HL-60/S4 treated with phorbol 12-myristate 13-acetate at 8.2 ng/mL for 4 days and 3 days (cell line): Measurements from ENCODE around the gene CRB1.
"Not testable (repeated sequence)": the region's sequence is repeated elsewhere in the genome, so short reads cannot be mapped to it uniquely, and the experiment has no call there.

Source experiments
- in situ Hi-C: fragments of 300-500 bp; cut with MboI; formaldehyde crosslinking; loops from 2 replicates; pipeline ENCODE4 v1.15.0; 2022; ENCODE audit warnings: low sequenced_read_pairs

Gene CRB1

DNA sequence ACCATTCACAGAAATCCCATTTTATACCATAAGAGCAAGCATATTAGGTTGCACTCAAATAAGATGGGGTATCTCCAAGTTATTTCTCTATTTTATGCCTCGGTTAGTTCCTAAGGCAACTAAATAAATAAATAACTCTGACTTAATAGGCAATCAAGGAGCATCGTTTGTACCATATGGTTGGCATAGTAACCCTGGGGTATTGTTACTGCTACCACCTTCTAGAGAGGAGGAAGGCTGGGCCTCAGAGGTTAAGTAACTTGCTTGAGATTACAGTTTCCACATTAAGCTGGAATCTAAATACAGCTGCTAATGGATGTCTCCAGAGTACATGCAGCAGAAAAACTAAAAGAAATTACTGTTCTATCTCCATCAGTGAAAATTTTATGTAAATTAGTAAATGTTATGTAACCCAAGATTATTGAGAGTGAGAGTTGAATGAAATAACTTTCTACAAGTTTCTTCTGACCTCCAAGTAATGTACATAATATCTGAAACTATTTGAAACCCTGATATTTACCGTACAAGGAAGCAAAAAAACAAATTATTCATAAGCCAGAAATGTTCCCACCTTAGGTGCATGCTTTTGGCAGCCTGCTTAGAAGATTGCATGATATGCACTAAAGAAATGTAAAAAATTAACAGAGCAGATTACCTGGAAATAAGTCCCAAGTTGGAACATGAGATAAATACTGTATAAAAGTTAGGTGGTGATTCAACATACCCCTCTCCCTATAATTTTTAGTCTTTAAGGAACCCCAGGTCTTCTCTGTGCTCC lies 127.0 kb downstream of the CRB1 start:
- in situ Hi-C loops, result no loop called here

DNA sequence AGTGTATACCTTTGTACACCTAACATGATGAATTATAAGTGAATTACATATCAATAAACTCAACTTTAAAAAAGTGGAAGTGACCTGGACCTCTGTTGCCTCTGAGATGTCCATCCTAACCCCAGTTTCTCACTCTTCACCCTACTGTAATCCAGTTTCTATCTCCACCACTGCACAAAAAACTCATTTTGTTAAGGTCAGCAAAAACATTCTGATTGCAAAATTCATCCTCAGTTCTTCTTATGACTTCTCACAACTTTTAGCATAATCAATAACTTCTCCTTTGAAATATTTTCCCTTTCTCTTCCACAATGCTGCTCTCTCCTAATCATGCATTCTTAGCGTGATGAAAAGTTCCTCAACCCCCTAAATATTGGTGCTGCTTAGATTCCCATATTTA lies 129.8 kb downstream of the CRB1 start:
- in situ Hi-C loops, result no loop called here

DNA sequence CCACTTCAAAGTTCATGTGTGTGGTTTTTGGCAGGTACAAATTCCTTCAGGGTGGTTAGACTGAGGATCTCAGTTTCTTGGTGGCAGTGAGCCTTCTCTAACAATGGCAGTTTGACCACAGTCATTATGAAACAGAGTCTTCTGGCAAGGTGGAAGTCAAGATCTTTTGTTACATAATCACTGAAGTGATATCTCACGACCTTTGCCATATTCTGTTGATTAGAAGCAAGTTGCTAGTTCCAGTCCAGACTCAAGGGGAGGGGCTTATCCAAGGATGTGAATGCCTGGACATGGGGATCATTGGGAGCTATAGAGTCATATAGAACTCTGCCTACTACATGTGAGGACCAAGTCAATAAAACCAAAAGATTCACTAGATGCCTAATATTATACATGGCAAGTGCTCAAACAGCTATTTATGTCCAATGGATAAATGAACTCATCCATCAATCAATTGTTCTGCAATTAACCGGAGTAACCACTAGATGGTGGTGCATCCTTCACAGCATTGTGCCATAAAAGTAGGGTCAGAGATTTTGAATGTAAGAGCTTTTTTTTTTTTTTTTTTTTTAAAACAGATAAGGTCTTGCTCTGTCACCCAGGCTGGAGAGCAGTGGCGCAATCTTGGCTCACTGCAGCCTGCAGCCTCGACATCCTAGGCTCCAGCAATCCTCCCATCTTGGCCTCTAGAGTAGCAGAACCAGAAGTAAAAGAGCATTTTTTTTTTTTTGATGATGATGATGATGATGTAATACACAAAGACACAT lies 131.9 kb downstream of the CRB1 start:
- in situ Hi-C loops, result no loop called here

DNA sequence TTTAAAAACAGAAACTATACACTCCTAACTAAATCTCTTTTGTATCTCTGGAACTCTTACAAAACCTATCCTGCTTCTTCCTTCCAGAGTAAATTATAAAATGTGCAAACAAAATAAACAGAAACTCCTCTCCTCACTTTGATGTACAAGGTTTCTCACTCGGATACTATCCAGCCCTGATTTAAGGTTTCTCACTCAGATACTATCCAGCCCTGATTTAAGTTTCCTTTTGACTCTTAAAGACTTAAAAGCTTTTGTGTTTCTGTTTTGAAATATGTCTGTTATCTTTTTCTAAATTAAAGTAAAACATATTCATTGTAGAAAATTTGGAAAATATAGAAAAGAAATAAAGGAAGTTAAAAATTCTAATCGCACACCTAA lies 132.5 kb downstream of the CRB1 start:
- in situ Hi-C loops, result no loop called here

DNA sequence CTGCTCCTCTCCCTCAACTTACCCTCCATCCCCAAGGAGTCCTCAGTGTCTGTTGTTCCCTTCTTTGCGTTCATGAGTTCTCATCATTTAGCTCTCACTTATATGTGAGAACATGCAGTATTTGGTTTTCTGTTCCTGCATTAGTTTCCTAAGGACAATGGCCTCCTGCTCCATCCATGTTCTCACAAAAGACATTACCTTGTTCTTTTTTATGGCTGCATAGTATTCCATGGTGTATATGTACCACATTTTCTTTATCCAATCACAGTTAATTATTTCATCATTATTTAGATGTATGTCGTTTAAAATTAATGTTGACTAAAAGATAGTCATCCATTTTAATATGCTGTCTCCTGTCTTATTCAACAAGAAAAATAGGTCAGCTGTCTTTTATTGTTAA lies 134.1 kb downstream of the CRB1 start:
- in situ Hi-C loops, result no loop called here

DNA sequence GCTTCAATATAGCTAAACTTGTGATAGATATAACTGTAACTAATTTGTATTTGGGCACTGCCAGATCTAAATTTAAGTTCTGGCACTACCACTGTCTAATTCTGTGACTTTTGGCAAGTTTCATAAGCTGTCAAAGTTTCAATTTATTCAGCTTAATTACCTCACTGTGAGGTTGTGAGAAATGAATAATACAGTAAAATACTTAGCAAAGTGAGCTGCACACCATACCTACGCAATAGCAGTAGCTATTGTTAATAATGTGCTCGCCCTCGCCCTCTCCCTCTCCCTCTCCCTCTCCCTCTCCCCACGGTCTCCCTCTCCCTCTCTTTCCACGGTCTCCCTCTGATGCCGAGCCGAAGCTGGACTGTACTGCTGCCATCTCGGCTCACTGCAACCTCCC lies 136.7 kb downstream of the CRB1 start:
- in situ Hi-C loops, result not testable (repeated sequence)

DNA sequence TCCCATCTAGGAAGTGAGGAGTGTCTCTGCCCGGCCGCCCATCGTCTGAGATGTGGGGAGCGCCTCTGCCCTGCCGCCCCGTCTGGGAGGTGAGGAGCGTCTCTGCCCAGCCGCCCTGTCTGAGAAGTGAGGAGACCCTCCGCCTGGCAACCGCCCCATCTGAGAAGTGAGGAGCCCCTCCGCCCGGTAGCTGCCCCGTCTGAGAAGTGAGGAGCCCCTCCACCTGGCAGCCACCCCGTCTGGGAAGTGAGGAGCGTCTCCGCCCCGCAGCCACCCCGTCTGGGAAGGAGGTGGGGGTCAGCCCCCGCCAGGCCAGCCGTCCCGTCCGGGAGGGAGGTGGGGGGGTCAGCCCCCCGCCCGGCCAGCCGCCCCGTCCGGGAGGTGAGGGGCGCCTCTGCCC lies 137.6 kb downstream of the CRB1 start:
- in situ Hi-C loops, result not testable (repeated sequence)

DNA sequence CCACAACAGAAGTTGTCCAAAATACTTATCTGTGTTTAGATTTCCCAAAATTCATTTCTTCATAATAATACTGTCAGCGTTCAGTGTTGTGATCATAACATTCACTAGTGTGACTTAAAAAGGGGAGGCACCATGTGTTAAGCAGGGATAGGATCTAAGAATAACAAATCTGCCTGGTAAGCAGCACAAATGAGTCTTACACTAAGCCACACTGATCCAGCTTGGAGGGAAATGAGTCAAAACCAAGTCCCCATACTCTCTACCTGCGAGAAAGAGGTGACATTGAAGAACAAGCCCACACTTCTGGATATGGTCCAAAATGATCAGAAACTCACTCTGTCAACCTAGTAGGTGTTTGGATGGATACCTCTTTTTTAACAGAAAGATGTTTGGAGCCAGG lies 145.5 kb downstream of the CRB1 start:
- in situ Hi-C loops, result no loop called here

DNA sequence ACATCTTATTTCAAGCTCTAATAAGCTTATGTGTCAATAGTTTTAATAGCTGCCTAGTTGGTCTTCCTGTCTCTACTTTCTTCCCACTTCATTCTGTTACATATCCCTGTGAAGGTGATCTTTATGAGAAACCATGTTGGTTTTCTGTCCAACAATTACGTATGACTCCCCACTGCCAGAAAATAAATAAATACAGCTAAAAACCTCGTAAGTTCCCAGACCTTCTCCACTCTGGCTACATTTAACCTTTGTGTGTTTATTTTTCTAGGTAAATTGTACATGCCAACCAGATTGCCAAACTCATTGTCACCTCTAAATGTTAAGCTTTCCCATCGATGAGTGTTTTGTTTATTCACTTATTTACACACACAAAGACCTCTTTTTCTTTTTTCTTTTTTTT lies 147.2 kb downstream of the CRB1 start:
- in situ Hi-C loops, result no loop called here

DNA sequence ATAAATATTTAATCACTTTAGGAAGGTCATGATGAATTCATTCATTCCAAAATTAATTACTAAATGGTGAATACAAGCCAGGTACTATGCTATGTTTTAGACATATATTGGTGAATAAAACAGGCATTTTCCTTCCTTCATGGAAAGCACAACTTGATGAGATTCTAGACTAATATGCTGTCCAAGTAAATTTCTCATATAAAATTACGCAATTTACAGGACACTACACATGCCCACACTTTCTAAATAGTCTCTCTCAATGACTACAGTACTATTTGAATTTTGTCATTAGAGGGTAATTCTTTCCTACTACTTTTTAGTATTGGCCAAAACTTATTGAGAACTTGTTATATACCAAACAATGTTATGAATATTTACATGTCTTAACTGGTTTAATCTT lies 150.6 kb downstream of the CRB1 start:
- in situ Hi-C loops, result no loop called here

DNA sequence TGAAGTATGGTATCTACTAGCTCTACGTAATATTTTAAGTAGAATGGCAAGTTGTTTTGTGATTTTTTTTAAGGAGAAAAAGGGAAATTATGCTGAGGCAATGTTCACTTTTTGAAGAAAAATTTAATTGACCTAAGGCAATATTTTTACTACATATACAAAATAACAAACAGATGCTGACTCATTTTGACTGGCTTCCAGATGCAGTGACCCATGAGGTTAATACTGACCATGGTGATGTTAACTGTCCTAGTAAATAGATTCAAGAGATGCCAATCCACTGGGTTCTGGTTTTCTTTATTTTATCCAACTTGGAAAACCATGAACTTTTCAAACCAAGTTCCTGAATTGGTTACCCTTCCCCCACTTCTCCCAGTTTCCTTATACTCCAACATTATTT lies 154.9 kb downstream of the CRB1 start:
- in situ Hi-C loops, result no loop called here

DNA sequence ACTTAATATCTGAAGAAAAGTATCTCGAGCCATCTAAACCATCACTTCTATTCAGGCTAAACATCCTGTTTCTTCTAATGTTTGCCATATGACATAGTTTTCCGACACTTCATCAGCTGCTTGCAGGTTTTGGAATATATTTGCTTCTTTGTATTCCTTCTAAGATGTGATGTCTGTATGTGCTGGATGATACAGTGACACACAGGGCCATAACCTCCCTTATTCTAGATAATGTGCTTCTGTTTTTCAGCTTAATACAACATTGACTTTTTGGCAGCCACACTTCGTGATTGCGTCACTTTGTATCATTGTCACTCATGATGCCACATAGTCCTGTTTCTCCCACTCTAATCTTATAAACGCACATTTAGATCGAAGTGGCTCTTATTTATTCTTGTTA lies 156.3 kb downstream of the CRB1 start:
- in situ Hi-C loops, result no loop called here

DNA sequence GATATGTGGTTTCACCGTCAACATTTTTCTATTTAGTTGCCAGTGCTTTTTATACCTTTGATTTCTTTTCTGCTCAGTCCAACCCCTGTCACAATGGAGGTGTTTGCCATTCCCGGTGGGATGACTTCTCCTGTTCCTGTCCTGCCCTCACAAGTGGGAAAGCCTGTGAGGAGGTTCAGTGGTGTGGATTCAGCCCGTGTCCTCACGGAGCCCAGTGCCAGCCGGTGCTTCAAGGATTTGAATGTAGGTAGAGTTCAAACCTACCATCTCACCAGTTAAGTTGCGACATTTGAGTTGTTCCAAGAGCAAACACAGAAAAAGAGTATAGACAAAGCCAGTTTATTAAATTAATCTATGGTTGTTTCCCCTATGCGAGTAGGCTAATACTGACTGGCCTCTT lies 161.3 kb downstream of the CRB1 start:
- in situ Hi-C loops, result no loop called here

DNA sequence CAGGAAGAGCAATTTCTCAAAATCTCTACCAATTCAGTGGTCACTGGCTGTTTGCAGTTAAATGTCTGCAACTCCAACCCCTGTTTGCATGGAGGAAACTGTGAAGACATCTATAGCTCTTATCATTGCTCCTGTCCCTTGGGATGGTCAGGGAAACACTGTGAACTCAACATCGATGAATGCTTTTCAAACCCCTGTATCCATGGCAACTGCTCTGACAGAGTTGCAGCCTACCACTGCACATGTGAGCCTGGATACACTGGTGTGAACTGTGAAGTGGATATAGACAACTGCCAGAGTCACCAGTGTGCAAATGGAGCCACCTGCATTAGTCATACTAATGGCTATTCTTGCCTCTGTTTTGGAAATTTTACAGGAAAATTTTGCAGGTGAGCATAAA lies 167.2 kb downstream of the CRB1 start:
- in situ Hi-C loops, result no loop called here

DNA sequence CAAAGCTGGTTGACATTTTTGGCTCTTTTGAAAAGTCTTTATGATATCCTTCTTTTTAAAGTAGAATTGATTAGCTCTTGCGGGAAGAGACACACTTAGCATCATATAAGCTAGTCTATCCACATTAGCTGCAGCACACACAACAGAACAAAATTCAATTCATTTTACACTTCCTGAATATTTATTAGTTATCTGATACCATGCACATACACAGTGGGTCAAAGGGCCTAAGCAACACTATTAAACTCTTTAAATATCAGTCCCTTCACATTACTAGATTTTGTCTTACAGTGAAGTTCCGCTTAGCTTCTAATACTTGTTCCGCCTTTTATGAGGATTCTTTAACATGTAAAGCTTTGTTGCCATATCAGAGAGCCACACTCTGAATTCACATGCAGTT lies 169.5 kb downstream of the CRB1 start:
- in situ Hi-C loops, result no loop called here

DNA sequence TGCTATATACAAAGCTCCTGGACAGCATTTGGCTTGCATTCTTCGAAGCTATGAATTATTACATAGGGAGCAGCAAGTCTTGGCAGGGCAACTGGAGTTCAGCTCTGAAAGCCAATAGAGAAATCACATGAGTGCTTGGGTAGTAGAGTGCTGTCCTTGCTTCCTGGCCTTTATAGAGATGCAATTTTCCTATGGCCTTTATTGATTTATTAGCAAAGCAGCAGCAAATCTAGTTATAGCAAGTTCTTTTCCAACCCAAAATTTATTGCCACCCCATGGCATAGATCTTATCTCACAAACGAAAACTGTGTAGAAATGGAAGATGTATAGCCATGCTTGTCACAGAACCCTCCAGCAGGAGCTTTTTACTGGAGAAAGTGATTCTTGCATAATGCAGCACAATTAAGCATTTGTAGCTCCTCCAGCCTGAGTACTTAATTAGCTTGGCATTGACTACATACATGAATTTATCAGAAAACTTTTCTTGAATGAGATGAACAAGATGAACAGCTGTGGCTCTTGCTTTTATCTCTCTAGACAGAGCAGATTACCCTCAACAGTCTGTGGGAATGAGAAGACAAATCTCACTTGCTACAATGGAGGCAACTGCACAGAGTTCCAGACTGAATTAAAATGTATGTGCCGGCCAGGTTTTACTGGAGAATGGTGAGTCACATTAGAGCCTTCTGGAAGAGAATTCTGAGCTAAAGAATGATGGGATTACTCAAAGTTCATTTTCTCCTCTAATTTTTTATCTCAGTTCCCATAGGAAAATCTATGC lies 170.1 kb downstream of the CRB1 start:
- in situ Hi-C loops, result no loop called here

DNA sequence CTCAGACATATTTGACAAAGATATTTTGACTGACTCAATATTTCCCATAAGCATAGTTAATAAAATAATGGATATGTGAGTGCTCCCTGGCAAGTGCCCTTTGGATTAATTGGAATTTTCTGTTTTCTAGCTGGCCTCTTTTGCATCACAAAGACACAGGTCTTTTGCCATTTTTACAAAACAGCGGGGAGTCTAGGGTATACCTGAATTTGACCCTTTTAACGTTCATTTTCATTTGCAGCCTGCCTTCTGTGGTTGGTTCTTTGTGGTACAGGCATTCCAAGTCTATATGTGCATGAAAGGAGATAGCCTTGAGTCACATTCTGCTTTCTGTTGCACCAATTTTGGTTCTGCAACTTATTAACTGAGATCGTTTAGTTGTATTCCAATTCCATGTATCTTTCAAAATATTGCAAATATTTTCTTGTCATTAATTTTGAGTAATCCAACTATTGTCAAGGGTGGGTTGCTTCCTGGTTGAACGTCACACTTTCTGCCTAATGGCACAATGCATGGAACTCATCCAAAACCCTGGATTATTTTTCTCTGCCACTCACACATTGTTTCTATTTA lies 171.7 kb downstream of the CRB1 start:
- in situ Hi-C loops, result no loop called here

DNA sequence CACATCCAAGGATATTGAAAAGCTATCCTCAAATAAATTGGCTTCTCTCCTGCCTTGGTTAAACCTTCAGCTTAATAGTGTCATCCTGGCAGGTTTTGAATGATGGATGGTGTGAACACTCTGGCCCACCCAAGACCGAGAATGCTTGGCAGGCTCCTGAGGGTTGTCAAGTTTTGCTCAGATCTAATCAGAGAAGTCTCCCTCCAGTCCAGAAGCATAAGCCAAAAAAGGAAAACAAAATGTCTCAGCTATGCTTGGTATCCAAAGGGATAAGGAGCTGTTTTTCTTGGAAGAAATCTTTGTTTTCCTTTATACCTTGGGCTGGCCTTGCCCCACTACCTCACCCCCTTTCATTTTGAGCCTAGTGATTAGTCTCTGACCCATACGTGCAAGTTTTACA lies 172.7 kb downstream of the CRB1 start:
- in situ Hi-C loops, result no loop called here

DNA sequence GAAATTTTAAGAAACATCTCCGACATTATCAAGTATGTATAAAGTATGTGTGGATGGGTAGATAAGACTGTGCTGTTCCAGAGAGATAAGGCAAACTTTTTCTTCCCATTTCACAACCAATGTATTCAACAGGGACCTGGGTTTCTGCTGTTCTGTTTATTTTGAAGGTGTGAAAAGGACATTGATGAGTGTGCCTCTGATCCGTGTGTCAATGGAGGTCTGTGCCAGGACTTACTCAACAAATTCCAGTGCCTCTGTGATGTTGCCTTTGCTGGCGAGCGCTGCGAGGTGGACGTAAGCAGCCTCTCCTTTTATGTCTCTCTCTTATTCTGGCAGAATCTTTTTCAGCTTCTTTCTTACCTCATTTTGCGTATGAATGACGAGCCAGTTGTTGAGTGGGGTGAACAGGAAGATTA lies 174.0 kb downstream of the CRB1 start:
- in situ Hi-C loops, result no loop called here

DNA sequence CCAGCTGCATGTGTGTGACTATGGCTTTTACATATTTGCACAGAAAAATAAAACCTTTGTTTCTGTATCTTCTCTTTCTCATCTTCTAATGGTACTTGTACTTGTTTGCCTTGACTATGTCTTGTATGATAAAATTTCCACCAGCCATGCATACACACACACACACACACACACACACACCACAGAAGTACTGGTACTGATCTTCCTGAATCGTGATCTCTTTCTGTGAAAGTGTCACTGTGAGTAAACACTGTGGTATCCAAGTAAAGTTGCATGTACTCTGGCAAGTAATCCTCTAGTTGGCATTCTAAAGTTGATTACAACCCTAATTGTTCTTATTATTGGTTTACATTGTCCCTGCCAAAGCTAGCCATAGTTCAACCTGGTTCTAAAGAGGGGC lies 176.7 kb downstream of the CRB1 start:
- in situ Hi-C loops, result no loop called here

DNA sequence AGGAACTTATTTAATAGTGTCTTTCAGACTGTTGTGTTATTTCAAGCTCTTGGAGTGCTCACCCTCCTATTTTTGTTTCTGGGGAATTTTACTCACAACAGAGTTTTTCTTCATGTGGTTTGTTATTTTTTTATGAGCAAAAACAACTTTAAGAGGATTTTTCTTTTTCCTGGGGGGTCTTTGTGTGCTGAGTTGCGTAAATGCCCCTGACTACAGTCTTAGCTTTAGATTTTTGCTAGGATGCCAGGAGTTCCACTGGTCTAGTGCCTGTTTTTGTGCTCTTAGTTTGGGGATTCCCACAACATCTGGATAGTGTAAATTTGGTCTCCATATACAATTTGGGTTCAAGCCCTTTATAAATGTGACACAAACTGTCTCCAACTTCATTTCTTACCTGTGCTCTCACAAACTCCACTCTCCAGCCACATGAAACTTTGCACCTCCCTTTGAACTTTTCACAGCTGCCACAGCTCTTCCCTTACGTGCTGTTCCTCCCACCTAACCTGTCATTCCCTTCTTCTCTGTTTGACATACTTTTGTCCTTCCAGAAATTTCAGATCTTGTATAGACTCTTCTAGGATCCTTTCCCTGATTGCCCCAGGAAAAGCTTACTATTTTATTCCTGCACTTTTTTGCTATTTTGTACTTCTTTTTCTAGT lies 180.2 kb downstream of the CRB1 start:
- in situ Hi-C loops, result no loop called here
